Raji (cell line): ENCODE data around the gene FAXC.

ENCODE experiments used
- POLR2A ChIP-seq: IDR thresholded peaks from 2 replicates; pipeline ENCODE4 v1.6.1; 2011; ENCODE audit warnings: low read depth, low read length, control low read depth; ENCODE audit not compliant: insufficient read depth

Gene FAXC

GRCh38 chr6:99349171-99350141, at the start of gene FAXC:
Gene FAXC, minus strand, starts transcription at chr6:99349674. Its CDS starts 302 bp downstream, at chr6:99349372.
- no peak for TF ChIP-seq POLR2A

- no peak for TF ChIP-seq POLR2A
These were observed 47.8 kb upstream of the FAXC start for GRCh38 chr6:99397287-99397686.

- TF ChIP-seq POLR2A = peak; percentile 60
These were observed 44.4 kb upstream of the FAXC start, which contains the start of gene COQ3 for GRCh38 chr6:99393698-99394531. Gene COQ3, minus strand, starts transcription at chr6:99394195. Its CDS starts 16 bp downstream, at chr6:99394179.

GRCh38 chr6:99393366-99393697, 43.9 kb upstream of the FAXC start:
- TF ChIP-seq POLR2A = no peak

GRCh38 chr6:99390896-99391295, 41.4 kb upstream of the FAXC start:
- TF ChIP-seq POLR2A = no peak

GRCh38 chr6:99384507-99384906, 35.0 kb upstream of the FAXC start:
- no peak for TF ChIP-seq POLR2A

GRCh38 chr6:99378636-99379035, 29.2 kb upstream of the FAXC start:
- no peak for TF ChIP-seq POLR2A

- TF ChIP-seq POLR2A = no peak
These were observed 20.1 kb upstream of the FAXC start for GRCh38 chr6:99369533-99369932.

- no peak for TF ChIP-seq POLR2A
These were observed 17.4 kb upstream of the FAXC start for GRCh38 chr6:99366852-99367251.

GRCh38 chr6:99364026-99364425, 14.6 kb upstream of the FAXC start:
- no peak for TF ChIP-seq POLR2A

- TF ChIP-seq POLR2A = no peak
These were observed 13.3 kb upstream of the FAXC start for GRCh38 chr6:99362678-99363268.

- TF ChIP-seq POLR2A = no peak
These were observed 10.3 kb upstream of the FAXC start for GRCh38 chr6:99359800-99360199.

- TF ChIP-seq POLR2A = no peak
These were observed 7.2 kb upstream of the FAXC start for GRCh38 chr6:99356641-99357040.

GRCh38 chr6:99354983-99355382, 5.5 kb upstream of the FAXC start:
- no peak for TF ChIP-seq POLR2A

GRCh38 chr6:99353126-99353525, 3.7 kb upstream of the FAXC start:
- TF ChIP-seq POLR2A = no peak

GRCh38 chr6:99350573-99350972, 1.1 kb upstream of the FAXC start:
- no peak for TF ChIP-seq POLR2A
